Activated CD4-positive, alpha-beta T cell treated with anti-CD3 and anti-CD28 coated beads for 48 hours (primary cell): Measurements from ENCODE around the gene CALHM6.

ENCODE experiments used
- DNase-seq: peaks from one replicate; pipeline ENCODE4 v3.0.0-alpha.2; 2020

The CALHM6 gene

GRCh38 chr6:116446399-116446798, 14.8 kb upstream of the CALHM6 start:
- DNase-seq: no peak

GRCh38 chr6:116447052-116447451, 14.1 kb upstream of the CALHM6 start:
- no peak for DNase-seq

- DNase-seq: no peak
Observed at GRCh38 chr6:116447496-116448011, 13.6 kb upstream of the CALHM6 start.

- no peak for DNase-seq
Observed at GRCh38 chr6:116449565-116449964, 11.6 kb upstream of the CALHM6 start.

GRCh38 chr6:116450185-116450710, 10.9 kb upstream of the CALHM6 start:
- no peak for DNase-seq

- DNase-seq: no peak
Observed at GRCh38 chr6:116450769-116451740, 10.1 kb upstream of the CALHM6 start.

- no peak for DNase-seq
Observed at GRCh38 chr6:116451916-116452315, 9.3 kb upstream of the CALHM6 start.

- no peak for DNase-seq
Observed at GRCh38 chr6:116452531-116452930, 8.6 kb upstream of the CALHM6 start.

GRCh38 chr6:116456106-116456505, 5.1 kb upstream of the CALHM6 start:
- DNase-seq: no peak

- no peak for DNase-seq
Observed at GRCh38 chr6:116456927-116457326, 4.2 kb upstream of the CALHM6 start.

GRCh38 chr6:116458264-116458663, 2.9 kb upstream of the CALHM6 start:
- no peak for DNase-seq

- DNase-seq: no peak
Observed at GRCh38 chr6:116459927-116460326, 1.2 kb upstream of the CALHM6 start.

- peak; percentile 66 for DNase-seq
Observed at GRCh38 chr6:116461932-116462885, 1.0 kb downstream of the CALHM6 start.

GRCh38 chr6:116463301-116463700, 2.1 kb downstream of the CALHM6 start:
- no peak for DNase-seq

- no peak for DNase-seq
Observed at GRCh38 chr6:116465246-116465645, 4.1 kb downstream of the CALHM6 start.

GRCh38 chr6:116467096-116467495, 5.9 kb downstream of the CALHM6 start:
- DNase-seq: no peak

- DNase-seq: no peak
Observed at GRCh38 chr6:116467514-116467913, 6.3 kb downstream of the CALHM6 start.

GRCh38 chr6:116468293-116468692, 7.1 kb downstream of the CALHM6 start:
- no peak for DNase-seq

- DNase-seq: no peak
Observed at GRCh38 chr6:116471531-116471930, 10.4 kb downstream of the CALHM6 start.

- DNase-seq: no peak
Observed at GRCh38 chr6:116472706-116473105, 11.5 kb downstream of the CALHM6 start.

- no peak for DNase-seq
Observed at GRCh38 chr6:116475141-116475540, 14.0 kb downstream of the CALHM6 start.

GRCh38 chr6:116476002-116476678, 15.0 kb downstream of the CALHM6 start:
- DNase-seq: no peak
